Endothelial cell of umbilical vein (primary cell): ENCODE results near the gene BMPR1B. TPM values are rescaled to one million over a fixed set of nuclear protein-coding genes. Genes with fewer than 3 reads are reported as not detected.

ENCODE experiments used
- BruUV-seq: library from RNA; stranded (reverse); fragments of 400-500 nt; replicated peaks from 2 replicates; lab custom pipeline; 2021; lab: Mats Ljungman, UMichigan
- CTCF ChIA-PET: fragments of 300-600, 350-600 bp; sonication (Branson Sonifier 250); formaldehyde crosslinking; loops from one replicate; lab custom pipeline; 2021; ENCODE audit warnings: antibody characterized with exemption, inconsistent platforms; lab: Charles Lee
- POLR2A ChIA-PET: fragments of 300-600, 350-600 bp; sonication (Branson Sonifier 250); formaldehyde crosslinking; loops from one replicate; lab custom pipeline; 2021; ENCODE audit warnings: antibody characterized with exemption, inconsistent platforms; lab: Charles Lee
- DNase-seq: peaks from one replicate; pipeline ENCODE4 v3.0.0-alpha.2; 2011; ENCODE audit warnings: low read depth, low spot score
- FAIRE-seq: peaks from 2 replicates; lab custom pipeline; 2011; peaks lifted over from hg19 to GRCh38; lab: Jason Lieb, UNC
- H2AFZ ChIP-seq: 2 replicates; pipeline ENCODE4 v1.6.0; 2012; ENCODE audit warnings: low read depth, low read length, control low read depth, inconsistent platforms
- H3K27ac ChIP-seq: 2 replicates; pipeline ENCODE4 v1.5.1; 2011; ENCODE audit warnings: low read depth, mild to moderate bottlenecking, control low read depth, low read length, moderate library complexity; ENCODE audit not compliant: insufficient read depth
- H3K27me3 ChIP-seq, 2 experiments: 2 replicates each; pipeline versions ENCODE4 v1.6.0 to v1.6.1; 2011; ENCODE audit warnings: low read length in 2 of 2, mixed read lengths in 1 of 2; ENCODE audit not compliant: control insufficient read depth in 2 of 2, insufficient read depth in 2 of 2
- H3K36me3 ChIP-seq, 2 experiments: 2 replicates in 1 of 2; 3 replicates in 1 of 2; pipeline ENCODE4 v1.5.1; 2011; ENCODE audit warnings: low read length in 2 of 2, mild to moderate bottlenecking in 1 of 2, moderate library complexity in 1 of 2; ENCODE audit not compliant: control insufficient read depth in 2 of 2, insufficient read depth in 2 of 2; ENCODE audit errors: extremely low read depth in 1 of 2
- H3K4me1 ChIP-seq: 3 replicates; pipeline ENCODE4 v1.5.1; 2011; ENCODE audit warnings: mild to moderate bottlenecking, low read length; ENCODE audit not compliant: control insufficient read depth, insufficient read depth; ENCODE audit errors: extremely low read depth
- H3K4me2 ChIP-seq: 2 replicates; pipeline ENCODE4 v1.6.1; 2011; ENCODE audit warnings: low read length, control low read depth, mixed read lengths; ENCODE audit not compliant: insufficient read depth
- H3K4me3 ChIP-seq, 3 experiments: fragments of 200-600 bp in 1 of 3; sonication (generic), shearing (Covaris generic) in 1 of 3; replicated peaks in 1 of 3; 2 replicates each; pipeline ENCODE4 v1.5.1; 2011 to 2016; ENCODE audit warnings: control low read depth in 3 of 3, low read length in 3 of 3, mild to moderate bottlenecking in 2 of 3, inconsistent platforms in 1 of 3, low read depth in 1 of 3, moderate library complexity in 1 of 3; ENCODE audit not compliant: insufficient read depth in 1 of 3
- H3K79me2 ChIP-seq: 2 replicates; pipeline ENCODE4 v1.6.0; 2012; ENCODE audit warnings: low read length, inconsistent platforms; ENCODE audit not compliant: control insufficient read depth, insufficient read depth
- H3K9ac ChIP-seq: replicated peaks from 2 replicates; pipeline ENCODE3; 2011; ENCODE audit warnings: low read length, control low read depth; ENCODE audit not compliant: insufficient read depth; ENCODE audit errors: extremely low read depth
- H3K9me1 ChIP-seq: replicated peaks from 3 replicates; pipeline ENCODE4 v1.6.0; 2011; ENCODE audit warnings: mild to moderate bottlenecking, low read length; ENCODE audit not compliant: control insufficient read depth, insufficient read depth; ENCODE audit errors: extremely low read depth
- H3K9me3 ChIP-seq: replicated peaks from 2 replicates; pipeline ENCODE4 v1.5.1; 2012; ENCODE audit warnings: low read length, inconsistent platforms; ENCODE audit not compliant: control insufficient read depth, insufficient read depth
- H4K20me1 ChIP-seq: replicated peaks from 2 replicates; pipeline ENCODE3; 2011; ENCODE audit warnings: mild to moderate bottlenecking, low read length; ENCODE audit not compliant: control insufficient read depth, insufficient read depth; ENCODE audit errors: extremely low read depth
- CTCF ChIP-seq, 2 donors: IDR thresholded peaks; 1 replicate in 1 of 2; 2 replicates in 1 of 2; pipeline ENCODE4 v1.5.1; 2011; ENCODE audit warnings: low read length in 2 of 2, mild to moderate bottlenecking in 2 of 2, moderate library complexity in 2 of 2, control low read depth in 1 of 2, inconsistent platforms in 1 of 2, low read depth in 1 of 2; ENCODE audit not compliant: insufficient read depth in 1 of 2; ENCODE audit errors: extremely low read depth in 1 of 2
- EZH2 ChIP-seq: IDR thresholded peaks from 2 replicates; pipeline ENCODE4 v1.6.1; 2012; ENCODE audit warnings: borderline replicate concordance, low read depth, mild to moderate bottlenecking, moderate library complexity, low read length, inconsistent platforms; ENCODE audit not compliant: severe bottlenecking
- FOS ChIP-seq: IDR thresholded peaks from 2 replicates; pipeline ENCODE4 v1.6.1; 2011; ENCODE audit warnings: mild to moderate bottlenecking, low read length, moderate library complexity, borderline replicate concordance; ENCODE audit not compliant: insufficient read depth
- GATA2 ChIP-seq: IDR thresholded peaks from 2 replicates; pipeline ENCODE4 v1.7.0; 2011; ENCODE audit warnings: low read depth, mild to moderate bottlenecking, moderate library complexity, mixed read lengths, low read length; ENCODE audit not compliant: insufficient read length, insufficient read depth
- JUN ChIP-seq: IDR thresholded peaks from 2 replicates; pipeline ENCODE4 v1.6.1; 2011; ENCODE audit warnings: borderline replicate concordance, low read depth; ENCODE audit not compliant: insufficient read length, insufficient read depth
- MAX ChIP-seq: IDR thresholded peaks from 2 replicates; pipeline ENCODE4 v1.6.1; 2011; ENCODE audit not compliant: insufficient read depth, insufficient read length
- MYC ChIP-seq: IDR thresholded peaks from one replicate; pipeline ENCODE4 v1.6.1; 2011; ENCODE audit warnings: mild to moderate bottlenecking, low read depth, low read length
- POLR2A ChIP-seq: IDR thresholded peaks from 2 replicates; pipeline ENCODE4 v1.6.1; 2012; ENCODE audit warnings: low read depth, mild to moderate bottlenecking, control low read depth, low read length
- POLR2AphosphoS5 ChIP-seq: IDR thresholded peaks from 2 replicates; pipeline ENCODE4 v1.6.1; 2012; ENCODE audit warnings: low read depth, mild to moderate bottlenecking, control low read depth, low read length, moderate library complexity; ENCODE audit not compliant: insufficient read depth
- dilution Hi-C: fragments of 300-500 bp; cut with MboI; formaldehyde crosslinking; loops from one replicate; pipeline ENCODE4 v1.15.0; 2019; ENCODE audit warnings: low sequenced_read_pairs; ENCODE audit not compliant: extremely low pct_ligation_motif_present
- intact Hi-C: fragments of 100-400 bp; cut with micrococcal nuclease; formaldehyde crosslinking; loops from one replicate; pipeline ENCODE4 v1.10.0; 2022
- polyA plus RNA-seq, 4 experiments: library from polyadenylated mRNA; depleted of rRNA in 3 of 4; stranded (reverse) in 3 of 4; unstranded in 1 of 4; fragments of >200 nt; gene quantifications; 2 replicates each; pipeline versions ENCODE4 v1.2.1 to v1.2.3, GENCODE V29; 2011 to 2012; ENCODE audit warnings: missing spikeins in 1 of 4
- total RNA-seq: library from RNA; stranded (reverse); gene quantifications from 2 replicates; pipeline ENCODE4 v1.2.3, GENCODE V29; 2021

The BMPR1B gene
- total and polyA plus RNA-seq, 2 donors (not counting 3 experiments of a cell fraction or from before 2014, with no cell fraction given): 0.28 to 2.1 TPM

- no peak overlapping the region for H2AFZ ChIP-seq
- DNase-seq (no peak), FAIRE-seq (no peak)
- H3K9ac ChIP-seq: no peak overlapping the region
- no peak for TF ChIP-seq MYC
- no peak for TF ChIP-seq POLR2A
- no peak for TF ChIP-seq EZH2
- TF ChIP-seq POLR2AphosphoS5: no peak
- no peak for TF ChIP-seq CTCF (IDR thresholded peaks at IDR 0.05; ENCODE audit: extremely low read depth in 1 of 2, insufficient read depth in 1 of 2, low read depth in 1 of 2, low read length in 2 of 2)
- no peak for TF ChIP-seq FOS
- TF ChIP-seq JUN: no peak
- TF ChIP-seq GATA2: no peak
- TF ChIP-seq MAX: no peak
- H3K9me1 ChIP-seq: no peaks in the 10 kb centered on the region
- ChIA-PET CTCF (interaction anchor here (1.0 to 2.4 kb wide), 7 partner anchors 10 to 687 kb away, joined by 3 to 32 read pairs (median 4); no protein-coding TSS in a partner anchor), POLR2A (interaction anchor here (0.5 kb wide), 1 partner anchor 311 kb away, joined by 3 read pairs; no protein-coding TSS in a partner anchor)
- no peak overlapping the region for H3K4me3 ChIP-seq
- intact Hi-C loops (loop anchor here (10.0 kb wide), 1 partner anchor 699 kb away; no protein-coding TSS in a partner anchor), dilution Hi-C loops (no loop called here)
- H3K36me3 ChIP-seq: no peaks in the 10 kb centered on the region
- H3K9me3 ChIP-seq: no peaks in the 10 kb centered on the region
- no peaks in the 10 kb centered on the region for H4K20me1 ChIP-seq
- no peaks in the 10 kb centered on the region for H3K4me1 ChIP-seq
- H3K4me2 ChIP-seq: no peak overlapping the region
- no peaks in the 10 kb centered on the region for H3K79me2 ChIP-seq
- H3K27ac ChIP-seq: no peak overlapping the region
- BruUV-seq: no TSS peak
- no peaks in the 10 kb centered on the region for H3K27me3 ChIP-seq
Observed at GRCh38 chr4:95093460-95093859, 335.7 kb downstream of the BMPR1B start.
